Lower lobe of right lung (tissue), 2 donors: ENCODE data around the gene CPEB2. TPM values are rescaled to one million over a fixed set of nuclear protein-coding genes. Genes with fewer than 3 reads are reported as not detected.

Experiments used
- ATAC-seq, 2 donors: fragments of 200-7000 bp; cut with Tn5 transposase; one replicate each; pipeline ENCODE4 v1.9.1; 2020 to 2022; ENCODE audit warnings: mild to moderate bottlenecking in 2 of 2, moderate library complexity in 2 of 2
- DNase-seq: peaks from one replicate; pipeline ENCODE4 v3.0.0-alpha.2; 2020
- H3K27ac ChIP-seq: fragments of 200-600 bp; one replicate; pipeline ENCODE4 v1.8.0; 2022
- H3K27me3 ChIP-seq: fragments of 200-600 bp; one replicate; pipeline ENCODE4 v1.8.0; 2022; ENCODE audit warnings: low read depth
- H3K36me3 ChIP-seq: fragments of 200-600 bp; one replicate; pipeline ENCODE4 v1.8.0; 2022; ENCODE audit warnings: mild to moderate bottlenecking
- H3K4me1 ChIP-seq: fragments of 200-600 bp; one replicate; pipeline ENCODE4 v1.8.0; 2022
- H3K4me3 ChIP-seq: fragments of 200-600 bp; one replicate; pipeline ENCODE4 v1.8.0; 2022; ENCODE audit warnings: mild to moderate bottlenecking
- H3K9me3 ChIP-seq: fragments of 200-600 bp; one replicate; pipeline ENCODE4 v1.8.0; 2022
- CTCF ChIP-seq: fragments of 200-600 bp; IDR thresholded peaks from one replicate; pipeline ENCODE4 v1.8.0; 2022; ENCODE audit warnings: antibody characterized with exemption, mild to moderate bottlenecking
- intact Hi-C: fragments of 100-400 bp; cut with DNase I; formaldehyde crosslinking; loops from one replicate; pipeline ENCODE4 v1.11.0; 2022
- total RNA-seq: library from RNA; stranded (reverse); fragmentation: NEBNext Ultra II Directional; extraction: Animal tissue kit (Norgen Biotek cat#: 25700); gene quantifications from one replicate; pipeline ENCODE4 v1.2.1, GENCODE V29; 2021
- donor health status: DM: no; HTN: yes; CAD: no; lungs with severe emphysema.

Gene CPEB2
- total RNA-seq, 1 donor from 2014 or later: 22.5 TPM

- H3K27me3 ChIP-seq: no peaks in the 10 kb centered on the region
Observed at GRCh38 chr4:15004739-15005301, 2.5 kb downstream of the CPEB2 start.

DNA sequence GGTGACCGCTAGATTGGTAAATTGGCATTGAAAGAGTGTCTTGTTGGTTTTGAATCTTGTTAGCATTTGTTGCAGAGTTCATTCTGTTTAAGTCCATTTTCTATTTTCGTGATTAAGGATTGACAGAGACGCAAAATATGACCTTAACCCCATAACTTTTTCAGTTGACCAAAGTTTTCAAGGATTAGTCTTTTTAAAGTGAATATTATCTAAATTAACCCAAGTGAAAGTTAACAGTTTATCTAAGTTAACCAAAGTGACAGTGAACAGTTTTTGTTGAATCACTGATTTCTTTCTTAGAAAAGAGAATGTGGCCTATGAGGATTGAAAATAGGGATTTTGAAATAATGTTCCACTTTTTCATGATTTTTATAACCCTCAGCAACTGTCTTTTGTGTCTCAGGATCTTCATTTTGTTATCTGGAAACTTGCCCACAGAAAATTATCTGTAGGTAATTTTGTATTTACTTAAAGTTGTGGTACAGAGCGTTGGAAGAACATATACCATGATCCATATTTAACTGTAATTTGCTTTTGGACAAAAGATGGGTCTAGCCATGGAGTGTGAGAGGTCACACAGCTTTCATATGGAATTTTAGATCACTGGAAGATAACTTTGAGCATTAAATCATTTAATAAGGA is 3.3 kb downstream of the CPEB2 start:
- Histone ChIP-seq H3K27me3 (no peaks in the 10 kb centered on the region), H3K4me3 (peak overlapping the region; percentile 73), H3K36me3 (peaks cover 26% of the 10 kb centered on the region), H3K27ac (peak overlapping the region; percentile 100), H3K4me1 (peaks cover 32% of the 10 kb centered on the region), H3K9me3 (no peaks in the 10 kb centered on the region)
- DNase-seq (no peak), ATAC-seq (no peak)
- no peak for TF ChIP-seq CTCF
- intact Hi-C loops: no loop called here

More at GRCh38 chr4:15004739-15005301, 2.5 kb downstream of the CPEB2 start:
- TF ChIP-seq CTCF: no peak
- intact Hi-C loops: no loop called here
- ATAC-seq: peak; percentile 55 to 65
- peaks cover 32% of the 10 kb centered on the region for H3K4me1 ChIP-seq
- DNase-seq: peak; percentile 91
- no peaks in the 10 kb centered on the region for H3K9me3 ChIP-seq
- peaks cover 21% of the 10 kb centered on the region for H3K36me3 ChIP-seq
- peak overlapping the region; percentile 100 for H3K27ac ChIP-seq
- H3K4me3 ChIP-seq: peak overlapping the region; percentile 73

GRCh38 chr4:15006416-15007024 is 4.2 kb downstream of the CPEB2 start:
- peaks cover 32% of the 10 kb centered on the region for H3K4me1 ChIP-seq
- H3K27me3 ChIP-seq: no peaks in the 10 kb centered on the region
- DNase-seq (no peak), ATAC-seq (no peak)
- peak; percentile 21 for TF ChIP-seq CTCF
- no peak overlapping the region for H3K27ac ChIP-seq
- peaks cover 31% of the 10 kb centered on the region for H3K36me3 ChIP-seq
- peak overlapping the region; percentile 73 for H3K4me3 ChIP-seq
- intact Hi-C loops: no loop called here
- no peaks in the 10 kb centered on the region for H3K9me3 ChIP-seq

DNA sequence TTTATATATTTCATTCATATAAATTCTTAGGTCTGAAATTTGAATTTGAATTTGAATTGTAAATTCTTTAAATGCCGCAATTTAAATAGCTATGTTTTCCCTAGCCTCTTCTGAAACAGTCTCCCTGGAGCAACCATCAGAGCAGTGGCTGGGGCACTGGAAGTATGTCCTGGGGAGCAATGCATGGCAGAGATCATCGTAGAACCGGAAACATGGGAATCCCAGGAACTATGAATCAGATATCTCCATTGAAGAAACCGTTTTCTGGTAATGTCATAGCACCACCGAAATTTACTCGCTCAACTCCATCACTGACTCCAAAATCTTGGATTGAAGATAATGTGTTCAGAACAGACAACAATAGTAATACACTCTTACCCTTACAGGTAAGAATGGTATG is 4.9 kb downstream of the CPEB2 start:
- no peak for ATAC-seq
- Histone ChIP-seq H3K4me1 (peaks cover 34% of the 10 kb centered on the region), H3K36me3 (peaks cover 36% of the 10 kb centered on the region), H3K27ac (no peak overlapping the region), H3K27me3 (no peaks in the 10 kb centered on the region), H3K9me3 (no peaks in the 10 kb centered on the region), H3K4me3 (no peak overlapping the region)
- no peak for DNase-seq
- intact Hi-C loops: no loop called here
- TF ChIP-seq CTCF: no peak

DNA sequence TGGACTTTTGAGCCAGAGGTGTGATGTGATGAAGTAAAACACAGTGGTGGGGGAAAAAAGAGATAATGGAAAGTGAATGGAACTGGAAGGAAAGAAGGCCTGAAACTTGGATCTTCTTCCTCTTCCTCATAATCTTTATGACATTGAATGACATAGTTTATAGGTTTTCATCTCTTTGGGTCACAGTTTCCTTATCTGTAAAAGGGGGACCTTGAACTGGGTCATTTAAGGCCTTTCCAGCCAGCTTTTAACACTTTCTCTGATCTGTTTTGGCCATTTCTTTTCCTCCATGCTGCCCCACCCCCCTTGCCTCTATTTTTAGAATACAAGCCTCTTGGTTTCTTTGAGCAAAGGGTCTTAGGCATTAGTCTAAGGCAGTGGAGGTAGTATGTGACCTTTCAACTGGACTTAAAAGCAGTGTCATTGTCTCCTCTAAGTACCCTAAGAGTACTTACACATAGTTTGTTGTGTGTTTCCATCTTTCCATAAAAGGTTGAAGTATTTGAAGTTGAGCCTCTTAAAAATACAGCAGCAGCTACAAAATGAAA is 7.8 kb downstream of the CPEB2 start:
- no peak overlapping the region for H3K4me3 ChIP-seq
- no peaks in the 10 kb centered on the region for H3K27me3 ChIP-seq
- peaks cover 42% of the 10 kb centered on the region for H3K36me3 ChIP-seq
- ATAC-seq: no peak
- H3K27ac ChIP-seq: no peak overlapping the region
- H3K9me3 ChIP-seq: no peaks in the 10 kb centered on the region
- DNase-seq: no peak
- H3K4me1 ChIP-seq: peaks cover 56% of the 10 kb centered on the region
- no peak for TF ChIP-seq CTCF
- intact Hi-C loops: no loop called here
